GM12878 (cell line): Measurements from ENCODE around the gene B4GALNT4. TPM values are rescaled to one million over a fixed set of nuclear protein-coding genes. Genes with fewer than 3 reads are reported as not detected.

ENCODE experiments used
- ATAC-seq: fragments of 200-7000 bp; cut with Tn5 transposase; 3 replicates; pipeline ENCODE4 v1.9.1; 2020; ENCODE audit warnings: mild to moderate bottlenecking, moderate library complexity
- BruUV-seq: library from RNA; stranded (reverse); fragments of 400-500 nt; replicated peaks from 2 replicates; lab custom pipeline; 2021; lab: Mats Ljungman, UMichigan
- CTCF ChIA-PET: fragments of 300-600 bp; sonication (Branson Sonifier 250); formaldehyde crosslinking; extraction: SDS; loops from one replicate; lab custom pipeline; 2021; ENCODE audit warnings: inconsistent platforms; lab: Yijun Ruan, JAX
- POLR2A ChIA-PET: fragments of 350-600 bp; formaldehyde crosslinking; extraction: SDS; loops from one replicate; lab custom pipeline; 2021; ENCODE audit warnings: inconsistent platforms; lab: Charles Lee
- RAD21 ChIA-PET: fragments of 300-600 bp; sonication (Branson Sonifier 250); formaldehyde crosslinking; loops from one replicate; lab custom pipeline; 2023; ENCODE audit warnings: antibody characterized with exemption; ENCODE audit not compliant: unreplicated experiment; lab: Charles Lee
- SMC1A ChIA-PET: fragments of 300-600 bp; sonication (Branson Sonifier 250); formaldehyde crosslinking; loops from one replicate; lab custom pipeline; 2023; ENCODE audit not compliant: unreplicated experiment, uncharacterized antibody; lab: Charles Lee
- DNase-seq: peaks from one replicate; pipeline ENCODE4 v3.0.0-alpha.2; 2011; ENCODE audit warnings: low read depth, low spot score
- FAIRE-seq: peaks from 3 replicates; lab custom pipeline; 2011; peaks lifted over from hg19 to GRCh38; lab: Jason Lieb, UNC
- H2AFZ ChIP-seq: 2 replicates; pipeline ENCODE4 v1.6.0; 2011; ENCODE audit warnings: low read depth, low read length, control low read depth; ENCODE audit not compliant: control insufficient read depth
- H3K27ac ChIP-seq: 2 replicates; pipeline ENCODE4 v1.5.1; 2011; ENCODE audit warnings: control low read depth; ENCODE audit not compliant: control insufficient read depth, insufficient read depth
- H3K27me3 ChIP-seq, 2 experiments: replicated peaks in 1 of 2; 2 replicates each; pipeline versions ENCODE4 v1.6.0 to v1.6.1; 2011; ENCODE audit warnings: low read length in 1 of 2; ENCODE audit not compliant: control insufficient read depth in 2 of 2, insufficient read depth in 2 of 2
- H3K36me3 ChIP-seq, 2 experiments: 2 replicates each; pipeline ENCODE4 v1.5.1; 2011; ENCODE audit warnings: low read length in 1 of 2; ENCODE audit not compliant: control insufficient read depth in 2 of 2, insufficient read depth in 2 of 2
- H3K4me1 ChIP-seq: 2 replicates; pipeline ENCODE4 v1.6.1; 2011; ENCODE audit warnings: mild to moderate bottlenecking, low read length, moderate library complexity, mixed read lengths; ENCODE audit not compliant: control insufficient read depth, insufficient read depth
- H3K4me2 ChIP-seq: 2 replicates; pipeline ENCODE4 v1.6.0; 2011; ENCODE audit warnings: control low read depth; ENCODE audit not compliant: control insufficient read depth, insufficient read depth
- H3K4me3 ChIP-seq: fragments of 200-600 bp; sonication (generic); 2 replicates; pipeline ENCODE4 v1.5.1; 2016
- H3K79me2 ChIP-seq: 2 replicates; pipeline ENCODE4 v1.6.0; 2011; ENCODE audit warnings: low read length; ENCODE audit not compliant: control insufficient read depth, insufficient read depth
- H3K9ac ChIP-seq: 2 replicates; pipeline ENCODE4 v1.8.0; 2011; ENCODE audit warnings: low read length, control low read depth, mixed read lengths; ENCODE audit not compliant: control insufficient read depth, insufficient read depth
- H3K9me3 ChIP-seq: replicated peaks from 3 replicates; pipeline ENCODE4 v1.5.1; 2011; ENCODE audit warnings: mild to moderate bottlenecking, low read length; ENCODE audit not compliant: control insufficient read depth, insufficient read depth
- H4K20me1 ChIP-seq: 2 replicates; pipeline ENCODE4 v1.6.0; 2011; ENCODE audit not compliant: control insufficient read depth, insufficient read depth
- BMI1 ChIP-seq: fragments of 450-650 bp; IDR thresholded peaks from 2 replicates; pipeline ENCODE4 v1.6.1; 2016; ENCODE audit warnings: mild to moderate bottlenecking, moderate library complexity, borderline replicate concordance
- CREB1 ChIP-seq: IDR thresholded peaks from 2 replicates; pipeline ENCODE4 v1.6.1; 2012; ENCODE audit warnings: low read depth, mild to moderate bottlenecking, inconsistent platforms
- FOXK2 ChIP-seq: fragments of 450-650 bp; IDR thresholded peaks from 2 replicates; pipeline ENCODE4 v1.6.1; 2017; ENCODE audit warnings: mild to moderate bottlenecking, moderate library complexity
- IKZF1 ChIP-seq: fragments of 450-650 bp; conservative IDR thresholded peaks from 2 replicates; pipeline ENCODE4 v1.6.1; 2017; ENCODE audit warnings: antibody characterized with exemption, mild to moderate bottlenecking
- LARP7 ChIP-seq: fragments of 450-650 bp; IDR thresholded peaks from 2 replicates; pipeline ENCODE4 v1.6.1; 2017; ENCODE audit warnings: mild to moderate bottlenecking
- RB1 ChIP-seq: fragments of 450-650 bp; formaldehyde crosslinking; IDR thresholded peaks from 2 replicates; pipeline ENCODE4 v1.6.1; 2017; ENCODE audit warnings: mild to moderate bottlenecking, borderline replicate concordance
- TAF1 ChIP-seq: IDR thresholded peaks from 2 replicates; pipeline ENCODE4 v1.6.1; 2011; ENCODE audit warnings: mild to moderate bottlenecking, low read depth, low read length, borderline replicate concordance
- TBL1XR1 ChIP-seq: IDR thresholded peaks from 2 replicates; pipeline ENCODE4 v1.6.1; 2012; ENCODE audit warnings: low read depth, low read length, improper control_type of control experiment
- TCF12 ChIP-seq: IDR thresholded peaks from 2 replicates; pipeline ENCODE4 v1.6.1; 2011; ENCODE audit warnings: low read depth, mild to moderate bottlenecking, low read length
- WRNIP1 ChIP-seq: IDR thresholded peaks from 2 replicates; pipeline ENCODE4 v1.6.1; 2011; ENCODE audit warnings: low read depth, low read length, improper control_type of control experiment, borderline replicate concordance
- YBX1 ChIP-seq: fragments of 450-650 bp; IDR thresholded peaks from 2 replicates; pipeline ENCODE4 v1.6.1; 2016; ENCODE audit warnings: antibody characterized with exemption
- ZNF274 ChIP-seq: IDR thresholded peaks from one replicate; pipeline ENCODE4 v1.8.0; 2011; ENCODE audit not compliant: insufficient read length, insufficient read depth
- WGBS: methylation state at CpG from one replicate; pipeline ENCODE4 v1.1.6; 2016; ENCODE audit warnings: low lambda C conversion rate; ENCODE audit not compliant: insufficient replicate concordance, insufficient coverage; ENCODE audit errors: missing lambda C conversion rate; 5-methylcytosine and 5-hydroxymethylcytosine counted together
- in situ Hi-C: fragments of 300-500 bp; cut with MboI; formaldehyde crosslinking; loops from 9 replicates; pipeline ENCODE4 v1.14.3; 2018; ENCODE audit warnings: mixed read lengths
- intact Hi-C: fragments of 100-400 bp; cut with micrococcal nuclease; formaldehyde crosslinking; loops from one replicate; pipeline ENCODE4 v1.14.2; 2022; ENCODE audit not compliant: unreplicated experiment
- polyA plus RNA-seq, 11 experiments: library from polyadenylated mRNA; depleted of rRNA in 4 of 11; unstranded in 6 of 11; stranded (reverse) in 5 of 11; fragments of >200 nt; fragmentation: Nextera tagmentation in 4 of 11; fragmentation: Illumina TruSeq in 1 of 11; extraction: Ambion mirVana in 4 of 11; extraction: Trizol in 1 of 11; gene quantifications; 1 replicate in 1 of 11; 2 replicates in 10 of 11; pipeline versions ENCODE4 v1.2.1 to v1.2.3, GENCODE V29; 2011 to 2016; ENCODE audit warnings: inconsistent platforms in 2 of 11, missing spikeins in 2 of 11, low read depth in 1 of 11
- total RNA-seq, 4 experiments: library from RNA; depleted of rRNA in 3 of 4; stranded (reverse); fragments of >200 nt in 3 of 4; fragmentation: Illumina TruSeq in 1 of 4; extraction: Trizol in 1 of 4; gene quantifications; 2 replicates each; pipeline versions ENCODE4 v1.2.1 to v1.2.3, GENCODE V29; 2013 to 2021
- TF ChIP-seq, protein P1 (sequence below): fragments of 450-650 bp; IDR thresholded peaks from 2 replicates; pipeline ENCODE4 v1.6.1; 2017; ENCODE audit warnings: mild to moderate bottlenecking, moderate library complexity
- TF ChIP-seq, protein P2 (sequence below): fragments of 450-650 bp; formaldehyde crosslinking; IDR thresholded peaks from 2 replicates; pipeline ENCODE4 v1.5.0; 2022; ENCODE audit warnings: mild to moderate bottlenecking, missing genetic modification characterization

B4GALNT4 gene
- total and polyA plus RNA-seq, 10 of the 15 experiments (the other 5 are each of a cell fraction or from before 2014, with no cell fraction given): 0.04 to 0.82 (median 0.40) TPM; not detected in 6

DNA sequence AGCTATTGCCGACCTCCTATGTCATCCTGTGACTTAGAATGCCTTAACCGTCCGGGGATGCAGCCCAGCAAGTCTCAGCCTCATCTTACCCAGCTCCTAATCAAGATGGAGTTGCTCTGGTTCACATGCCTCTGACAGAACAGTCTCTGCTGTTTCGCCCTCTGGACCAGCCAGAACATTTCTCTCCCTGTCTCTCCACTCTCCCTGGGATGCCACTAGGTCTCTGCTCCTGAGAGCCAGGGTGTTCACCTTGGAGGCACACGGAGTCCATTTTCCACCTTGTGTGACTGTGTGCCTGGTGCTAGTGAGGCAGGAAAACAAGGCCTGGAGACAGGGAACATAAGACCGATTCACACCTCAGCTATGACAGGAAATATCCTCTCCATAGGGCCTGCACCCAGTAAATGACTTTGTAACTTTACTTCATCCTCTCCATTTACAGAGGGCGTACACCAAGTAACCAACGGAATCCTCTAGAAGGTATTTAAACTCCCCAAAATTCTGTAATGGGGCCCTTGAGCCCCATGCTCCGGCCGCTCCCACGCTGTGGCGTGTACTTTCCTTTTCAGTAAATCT, 16.8 kb upstream of the B4GALNT4 start (continued):
- TF ChIP-seq, protein P1, sequence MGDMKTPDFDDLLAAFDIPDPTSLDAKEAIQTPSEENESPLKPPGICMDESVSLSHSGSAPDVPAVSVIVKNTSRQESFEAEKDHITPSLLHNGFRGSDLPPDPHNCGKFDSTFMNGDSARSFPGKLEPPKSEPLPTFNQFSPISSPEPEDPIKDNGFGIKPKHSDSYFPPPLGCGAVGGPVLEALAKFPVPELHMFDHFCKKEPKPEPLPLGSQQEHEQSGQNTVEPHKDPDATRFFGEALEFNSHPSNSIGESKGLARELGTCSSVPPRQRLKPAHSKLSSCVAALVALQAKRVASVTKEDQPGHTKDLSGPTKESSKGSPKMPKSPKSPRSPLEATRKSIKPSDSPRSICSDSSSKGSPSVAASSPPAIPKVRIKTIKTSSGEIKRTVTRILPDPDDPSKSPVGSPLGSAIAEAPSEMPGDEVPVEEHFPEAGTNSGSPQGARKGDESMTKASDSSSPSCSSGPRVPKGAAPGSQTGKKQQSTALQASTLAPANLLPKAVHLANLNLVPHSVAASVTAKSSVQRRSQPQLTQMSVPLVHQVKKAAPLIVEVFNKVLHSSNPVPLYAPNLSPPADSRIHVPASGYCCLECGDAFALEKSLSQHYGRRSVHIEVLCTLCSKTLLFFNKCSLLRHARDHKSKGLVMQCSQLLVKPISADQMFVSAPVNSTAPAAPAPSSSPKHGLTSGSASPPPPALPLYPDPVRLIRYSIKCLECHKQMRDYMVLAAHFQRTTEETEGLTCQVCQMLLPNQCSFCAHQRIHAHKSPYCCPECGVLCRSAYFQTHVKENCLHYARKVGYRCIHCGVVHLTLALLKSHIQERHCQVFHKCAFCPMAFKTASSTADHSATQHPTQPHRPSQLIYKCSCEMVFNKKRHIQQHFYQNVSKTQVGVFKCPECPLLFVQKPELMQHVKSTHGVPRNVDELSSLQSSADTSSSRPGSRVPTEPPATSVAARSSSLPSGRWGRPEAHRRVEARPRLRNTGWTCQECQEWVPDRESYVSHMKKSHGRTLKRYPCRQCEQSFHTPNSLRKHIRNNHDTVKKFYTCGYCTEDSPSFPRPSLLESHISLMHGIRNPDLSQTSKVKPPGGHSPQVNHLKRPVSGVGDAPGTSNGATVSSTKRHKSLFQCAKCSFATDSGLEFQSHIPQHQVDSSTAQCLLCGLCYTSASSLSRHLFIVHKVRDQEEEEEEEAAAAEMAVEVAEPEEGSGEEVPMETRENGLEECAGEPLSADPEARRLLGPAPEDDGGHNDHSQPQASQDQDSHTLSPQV: peak; percentile 43; the same call in 1 of the 2 replicates

DNA sequence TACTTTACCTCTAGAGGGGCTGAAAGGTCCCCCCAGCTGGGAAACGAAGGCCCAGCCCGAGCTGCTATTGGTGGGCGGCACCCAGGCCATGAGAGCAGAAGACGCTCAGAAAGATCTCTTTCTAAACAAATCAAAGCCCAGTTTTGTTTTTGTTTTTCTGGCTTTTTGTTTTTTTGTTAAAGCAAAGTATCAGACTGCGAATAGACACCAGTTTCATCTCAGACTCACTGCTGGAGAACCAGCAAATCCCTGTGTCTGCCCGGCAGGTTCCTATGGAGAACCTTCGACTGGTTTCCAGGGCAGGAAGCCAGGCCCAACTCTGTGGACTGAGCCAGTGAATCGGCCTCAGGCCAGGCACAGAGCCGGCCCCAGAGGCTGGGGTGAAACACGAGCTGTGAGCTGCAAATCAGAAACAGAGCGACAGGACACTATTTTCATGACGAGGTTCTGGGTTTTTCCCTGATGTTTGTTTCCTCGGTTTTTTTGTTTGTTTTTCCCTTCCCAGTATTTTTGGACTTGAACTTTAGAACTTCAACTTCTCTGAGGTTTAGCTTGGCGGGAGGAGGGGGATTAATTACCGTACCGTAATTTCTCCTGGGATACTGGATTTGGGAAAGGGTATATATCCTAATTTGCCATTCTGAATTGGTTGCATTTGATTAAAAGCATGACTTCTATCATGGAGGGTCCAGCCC, 16.0 kb upstream of the B4GALNT4 start:
- Histone ChIP-seq H3K4me1 (peaks cover 58% of the 10 kb centered on the region), H3K27me3 (no peaks in the 10 kb centered on the region), H3K27ac (peak overlapping the region; percentile 34), H3K36me3 (no peaks in the 10 kb centered on the region), H4K20me1 (no peaks in the 10 kb centered on the region), H3K4me2 (no peak overlapping the region), H3K4me3 (no peak overlapping the region), H2AFZ (no peak overlapping the region), H3K9me3 (no peaks in the 10 kb centered on the region; the same call in 2 of the 3 replicates), H3K79me2 (peaks cover 7% of the 10 kb centered on the region), H3K9ac (no peak overlapping the region)
- ATAC-seq: no peak
- no peak for DNase-seq
- in situ Hi-C loops (no loop called here), intact Hi-C loops (loop anchor here (10.0 kb wide), 1 partner anchor 89 kb away; no protein-coding TSS in a partner anchor)
- 75% methylated on average over 16 of the region's 16 CpGs for WGBS
- no peak for FAIRE-seq
- ChIA-PET POLR2A (interaction anchor here (1.3 to 3.9 kb wide), 6 partner anchors 23 to 118 kb away, joined by 4 to 35 read pairs (median 10); partner anchors contain the start of gene SIRT3), CTCF (interaction anchor here (0.9 to 3.9 kb wide), 5 partner anchors 26 to 47 kb away, joined by 3 to 31 read pairs (median 9); partner anchors contain the start of gene IFITM2), SMC1A (interaction anchor here (0.7 to 4.6 kb wide), 6 partner anchors 12 to 86 kb away, joined by 3 to 44 read pairs (median 3); partner anchors contain the start of gene IFITM1), RAD21 (interaction anchor here (3.5 to 3.7 kb wide), 2 partner anchors 25 to 37 kb away, joined by 46 to 68 read pairs; partner anchors contain the start of gene IFITM1)
- BruUV-seq: no TSS peak
- TF ChIP-seq IKZF1 (no peak), TBL1XR1 (no peak), CREB1 (no peak), BMI1 (no peak), TCF12 (no peak), ZNF274 (no peak), FOXK2 (no peak), LARP7 (no peak), YBX1 (no peak), WRNIP1 (no peak), TAF1 (no peak), RB1 (no peak)
- TF ChIP-seq, protein P2, sequence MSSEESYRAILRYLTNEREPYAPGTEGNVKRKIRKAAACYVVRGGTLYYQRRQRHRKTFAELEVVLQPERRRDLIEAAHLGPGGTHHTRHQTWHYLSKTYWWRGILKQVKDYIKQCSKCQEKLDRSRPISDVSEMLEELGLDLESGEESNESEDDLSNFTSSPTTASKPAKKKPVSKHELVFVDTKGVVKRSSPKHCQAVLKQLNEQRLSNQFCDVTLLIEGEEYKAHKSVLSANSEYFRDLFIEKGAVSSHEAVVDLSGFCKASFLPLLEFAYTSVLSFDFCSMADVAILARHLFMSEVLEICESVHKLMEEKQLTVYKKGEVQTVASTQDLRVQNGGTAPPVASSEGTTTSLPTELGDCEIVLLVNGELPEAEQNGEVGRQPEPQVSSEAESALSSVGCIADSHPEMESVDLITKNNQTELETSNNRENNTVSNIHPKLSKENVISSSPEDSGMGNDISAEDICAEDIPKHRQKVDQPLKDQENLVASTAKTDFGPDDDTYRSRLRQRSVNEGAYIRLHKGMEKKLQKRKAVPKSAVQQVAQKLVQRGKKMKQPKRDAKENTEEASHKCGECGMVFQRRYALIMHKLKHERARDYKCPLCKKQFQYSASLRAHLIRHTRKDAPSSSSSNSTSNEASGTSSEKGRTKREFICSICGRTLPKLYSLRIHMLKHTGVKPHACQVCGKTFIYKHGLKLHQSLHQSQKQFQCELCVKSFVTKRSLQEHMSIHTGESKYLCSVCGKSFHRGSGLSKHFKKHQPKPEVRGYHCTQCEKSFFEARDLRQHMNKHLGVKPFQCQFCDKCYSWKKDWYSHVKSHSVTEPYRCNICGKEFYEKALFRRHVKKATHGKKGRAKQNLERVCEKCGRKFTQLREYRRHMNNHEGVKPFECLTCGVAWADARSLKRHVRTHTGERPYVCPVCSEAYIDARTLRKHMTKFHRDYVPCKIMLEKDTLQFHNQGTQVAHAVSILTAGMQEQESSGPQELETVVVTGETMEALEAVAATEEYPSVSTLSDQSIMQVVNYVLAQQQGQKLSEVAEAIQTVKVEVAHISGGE (CRISPR knock-in tag): no peak
